ENCODE results near the gene FGF19. TPM values are rescaled to one million over a fixed set of nuclear protein-coding genes. Genes with fewer than 3 reads are reported as not detected.
"Not testable (repeated sequence)": the region's sequence is repeated elsewhere in the genome, so short reads cannot be mapped to it uniquely, and the experiment has no call there.

FGF19 gene
- total and polyA plus RNA-seq, 8 donors: 0.06 to 0.08 TPM; not detected in 6

DNA sequence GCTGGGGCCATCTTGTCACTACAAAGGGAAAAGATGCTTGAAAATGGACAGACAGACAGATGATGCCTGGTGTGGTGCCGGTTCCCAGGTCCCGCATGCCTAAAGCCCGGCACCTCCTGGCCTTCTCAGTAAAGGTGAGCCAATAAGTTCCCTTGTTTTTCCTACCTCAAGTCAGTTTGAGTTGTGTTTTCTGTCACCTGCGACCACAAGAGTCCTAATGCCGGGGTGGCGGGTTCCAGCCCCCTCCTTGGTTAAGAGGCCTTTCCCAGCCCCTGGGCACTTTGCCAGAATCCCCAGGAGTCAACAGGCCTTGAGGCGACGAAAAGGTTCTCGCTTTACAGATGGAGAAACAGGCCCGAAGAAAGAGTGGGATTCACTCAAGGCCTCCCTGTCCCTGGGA lies 9.0 kb downstream of the FGF19 start:
- DNase-seq: no peak
- Histone ChIP-seq H3K27ac (no peak overlapping the region), H3K36me3 (no peaks in the 10 kb centered on the region), H3K4me1 (no peaks in the 10 kb centered on the region), H3K4me3 (no peak overlapping the region), H3K27me3 (peaks cover 0 to 69% of the 10 kb centered on the region in 2 donors), H3K9me3 (no peaks in the 10 kb centered on the region)
- TF ChIP-seq, protein P1, sequence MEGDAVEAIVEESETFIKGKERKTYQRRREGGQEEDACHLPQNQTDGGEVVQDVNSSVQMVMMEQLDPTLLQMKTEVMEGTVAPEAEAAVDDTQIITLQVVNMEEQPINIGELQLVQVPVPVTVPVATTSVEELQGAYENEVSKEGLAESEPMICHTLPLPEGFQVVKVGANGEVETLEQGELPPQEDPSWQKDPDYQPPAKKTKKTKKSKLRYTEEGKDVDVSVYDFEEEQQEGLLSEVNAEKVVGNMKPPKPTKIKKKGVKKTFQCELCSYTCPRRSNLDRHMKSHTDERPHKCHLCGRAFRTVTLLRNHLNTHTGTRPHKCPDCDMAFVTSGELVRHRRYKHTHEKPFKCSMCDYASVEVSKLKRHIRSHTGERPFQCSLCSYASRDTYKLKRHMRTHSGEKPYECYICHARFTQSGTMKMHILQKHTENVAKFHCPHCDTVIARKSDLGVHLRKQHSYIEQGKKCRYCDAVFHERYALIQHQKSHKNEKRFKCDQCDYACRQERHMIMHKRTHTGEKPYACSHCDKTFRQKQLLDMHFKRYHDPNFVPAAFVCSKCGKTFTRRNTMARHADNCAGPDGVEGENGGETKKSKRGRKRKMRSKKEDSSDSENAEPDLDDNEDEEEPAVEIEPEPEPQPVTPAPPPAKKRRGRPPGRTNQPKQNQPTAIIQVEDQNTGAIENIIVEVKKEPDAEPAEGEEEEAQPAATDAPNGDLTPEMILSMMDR (IDR thresholded peaks at IDR 0.05): no peak
- intact Hi-C loops (cut with DNase I): loop anchor here in 1 of 2 donors (10.0 kb wide), 1 partner anchor 500 kb away; no protein-coding TSS in a partner anchor
- no peak for ATAC-seq

DNA sequence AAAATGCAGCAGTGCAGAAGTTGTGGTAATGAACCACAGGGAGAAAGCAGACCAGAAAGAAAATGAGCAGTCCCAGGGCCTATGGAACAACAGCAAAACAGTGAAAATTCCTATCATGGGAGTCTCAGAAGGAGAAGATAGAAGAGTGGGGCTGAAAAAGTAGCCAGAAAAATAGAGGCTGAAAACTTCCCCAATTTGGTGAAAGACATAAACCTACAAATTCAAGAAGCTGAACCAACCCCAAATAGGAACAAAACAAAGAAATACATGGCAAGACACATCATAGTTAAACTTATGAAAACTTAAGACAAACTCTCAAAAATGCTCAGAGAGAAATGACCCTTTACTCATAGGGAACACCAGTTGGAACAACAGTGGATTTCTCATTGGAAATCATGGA lies 11.4 kb downstream of the FGF19 start:
- intact Hi-C loops (cut with DNase I): loop anchor here in 1 of 2 donors (10.0 kb wide), 1 partner anchor 502 kb away; no protein-coding TSS in a partner anchor
- no peaks in the 10 kb centered on the region for H3K36me3 ChIP-seq
- H3K4me1 ChIP-seq: no peaks in the 10 kb centered on the region
- DNase-seq (no peak), ATAC-seq (no peak)
- no peaks in the 10 kb centered on the region for H3K9me3 ChIP-seq
- peaks cover 0 to 54% of the 10 kb centered on the region in 2 donors for H3K27me3 ChIP-seq
- no peak overlapping the region for H3K4me3 ChIP-seq
- H3K27ac ChIP-seq: no peak overlapping the region
- TF ChIP-seq, protein P1 (IDR thresholded peaks at IDR 0.05): no peak

DNA sequence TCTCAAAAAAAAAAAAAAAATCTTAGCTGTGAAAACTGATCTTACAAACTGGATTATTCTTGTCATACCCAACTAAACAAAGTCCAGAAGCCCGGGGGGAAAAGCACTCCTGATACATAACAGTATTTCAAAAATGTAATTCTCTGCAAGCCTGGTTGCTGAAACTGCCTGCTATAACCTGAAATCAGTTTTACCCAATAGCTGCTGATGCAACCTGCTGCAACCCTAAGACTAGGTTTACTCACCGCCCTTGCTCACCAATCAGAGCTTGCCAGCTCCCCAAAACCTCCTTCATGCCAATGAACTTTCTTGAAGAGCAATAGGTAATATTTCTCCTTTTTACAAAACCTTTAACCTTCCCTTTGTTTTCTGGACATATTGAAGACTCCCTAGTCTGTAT lies 12.4 kb downstream of the FGF19 start:
- no peak for ATAC-seq
- TF ChIP-seq, protein P1 (IDR thresholded peaks at IDR 0.05): no peak
- Histone ChIP-seq H3K27me3 (peaks cover 0 to 54% of the 10 kb centered on the region in 2 donors), H3K4me3 (no peak overlapping the region), H3K9me3 (no peaks in the 10 kb centered on the region), H3K36me3 (no peaks in the 10 kb centered on the region), H3K4me1 (no peaks in the 10 kb centered on the region), H3K27ac (no peak overlapping the region)
- no peak for DNase-seq
- intact Hi-C loops (cut with DNase I): loop anchor here in 1 of 2 donors (10.0 kb wide), 1 partner anchor 503 kb away; no protein-coding TSS in a partner anchor

DNA sequence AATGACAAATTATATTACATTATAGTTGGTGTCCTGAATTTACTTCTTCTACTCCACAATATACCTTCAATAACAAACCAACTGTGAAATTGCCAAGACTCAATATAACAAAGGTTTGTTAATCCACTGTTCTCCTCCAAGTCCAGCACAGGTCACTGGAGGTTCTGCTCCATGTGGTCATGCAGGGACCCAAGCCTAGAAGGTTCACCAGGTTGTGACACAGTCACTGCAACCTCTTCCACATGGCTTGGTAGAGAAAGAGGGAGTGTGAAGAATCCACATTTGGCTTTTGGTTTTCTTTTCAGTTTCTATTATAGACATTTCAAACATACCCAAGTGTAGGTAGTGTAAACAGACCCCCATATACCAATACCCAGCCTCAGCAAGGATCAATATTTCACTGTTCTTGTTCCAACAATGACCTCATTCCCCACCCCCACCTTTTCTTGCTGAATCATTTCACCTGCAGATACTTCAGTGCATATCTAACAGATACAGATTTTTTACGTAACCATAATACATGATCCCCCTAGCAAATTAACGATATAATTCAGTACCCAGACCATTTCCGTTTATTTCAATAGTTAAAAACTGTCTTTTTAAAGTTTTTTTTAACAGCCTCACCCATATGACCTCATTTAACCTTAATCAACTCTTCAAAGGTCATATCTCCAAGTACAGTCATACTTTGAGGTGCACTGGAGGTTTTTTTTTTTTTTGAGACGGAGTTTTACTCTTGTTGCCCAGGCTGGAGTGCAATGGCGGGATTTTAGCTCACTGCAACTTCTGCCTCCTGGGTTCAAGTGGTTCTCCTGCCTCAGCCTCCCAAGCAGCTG lies 14.1 kb downstream of the FGF19 start:
- Histone ChIP-seq H3K27ac (no peak overlapping the region), H3K36me3 (no peaks in the 10 kb centered on the region), H3K27me3 (peaks cover 4 to 56% of the 10 kb centered on the region in 2 donors), H3K9me3 (no peaks in the 10 kb centered on the region), H3K4me1 (peaks cover 0 to 7% of the 10 kb centered on the region in 2 donors), H3K4me3 (no peak overlapping the region)
- intact Hi-C loops (cut with DNase I): loop anchor here in 1 of 2 donors (10.0 kb wide), 1 partner anchor 505 kb away; no protein-coding TSS in a partner anchor
- DNase-seq (no peak), ATAC-seq (no peak)
- TF ChIP-seq, protein P1 (IDR thresholded peaks at IDR 0.05): no peak

DNA sequence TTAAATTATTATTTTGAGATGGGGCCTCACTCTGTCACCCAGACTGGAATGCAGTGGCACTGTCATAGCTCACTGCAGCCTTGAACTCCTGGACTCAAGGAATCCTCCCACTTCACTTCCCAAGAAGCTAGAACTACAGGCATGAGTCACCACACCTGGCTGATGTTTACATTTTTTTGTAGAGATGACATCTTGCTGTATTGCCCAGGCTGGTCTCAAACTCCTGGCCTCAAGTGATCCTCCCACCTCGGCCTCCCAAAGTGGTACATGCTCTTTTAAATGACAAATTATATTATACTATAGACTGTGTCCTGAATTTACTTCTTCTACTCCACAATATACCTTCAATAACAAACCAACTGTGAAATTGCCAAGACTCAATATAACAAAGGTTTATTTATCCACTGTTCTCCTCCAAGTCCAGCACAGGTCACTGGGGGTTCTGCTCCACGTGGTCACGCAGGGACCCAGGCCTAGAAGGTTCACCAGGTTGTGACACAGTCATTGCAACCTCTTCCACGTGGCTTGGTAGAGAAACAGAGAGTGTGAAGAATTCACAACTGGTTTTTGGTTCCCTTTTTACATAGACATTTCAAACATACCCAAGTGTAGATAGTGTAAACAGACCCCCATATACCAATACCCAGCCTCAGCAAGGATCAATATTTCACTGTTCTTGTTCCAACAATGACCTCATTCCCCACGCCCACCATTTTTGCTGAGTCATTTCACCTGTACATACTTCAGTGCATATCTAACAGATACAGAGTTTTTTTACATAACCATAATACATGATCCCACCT lies 15.7 kb downstream of the FGF19 start:
- H3K4me3 ChIP-seq; ATAC-seq; H3K4me1 ChIP-seq; H3K9me3 ChIP-seq; H3K27ac ChIP-seq; DNase-seq; intact Hi-C loops (cut with DNase I); H3K36me3 ChIP-seq: not testable (repeated sequence)
- peaks cover 4 to 45% of the 10 kb centered on the region in 2 donors for H3K27me3 ChIP-seq

Measured in left lung (tissue), 10 donors.